Cardiac fibroblast (primary cell): ENCODE data around the gene VTA1.
"Not testable (repeated sequence)": the region's sequence is repeated elsewhere in the genome, so short reads cannot be mapped to it uniquely, and the experiment has no call there.

Experiments used
- DNase-seq, 2 donors: peaks; one replicate each; pipeline versions ENCODE4 v3.0.0 to v3.0.0-alpha.2; 2010; ENCODE audit warnings: low read depth in 2 of 2
- H3K4me3 ChIP-seq, 2 donors: replicated peaks in 1 of 2; 1 replicate in 1 of 2; 2 replicates in 1 of 2; pipeline ENCODE4 v1.5.1; 2011; ENCODE audit warnings: low read depth in 2 of 2, low read length in 2 of 2, mild to moderate bottlenecking in 2 of 2, moderate library complexity in 1 of 2
- TF ChIP-seq, protein P1 (sequence below): IDR thresholded peaks from one replicate; pipeline ENCODE4 v1.5.1; 2011; ENCODE audit warnings: low read depth, mild to moderate bottlenecking, low read length, inconsistent platforms

VTA1 gene

DNA sequence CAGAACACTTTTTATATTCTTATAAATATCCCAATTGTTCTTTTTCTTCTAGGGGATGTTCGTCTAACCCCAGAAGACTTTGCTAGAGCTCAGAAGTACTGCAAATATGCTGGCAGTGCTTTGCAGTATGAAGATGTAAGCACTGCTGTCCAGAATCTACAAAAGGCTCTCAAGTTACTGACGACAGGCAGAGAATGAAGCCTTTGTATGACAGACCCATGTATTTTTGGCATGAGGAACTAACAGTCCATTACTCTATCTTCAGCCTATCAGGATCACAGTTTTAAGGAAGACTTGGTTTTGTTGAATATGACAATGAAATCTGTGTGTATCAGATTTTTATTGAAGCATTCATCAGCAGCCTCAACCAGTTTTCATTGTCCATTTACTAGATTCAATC lies 71.4 kb downstream of the VTA1 start:
- DNase-seq = no peak
- no peak overlapping the region for H3K4me3 ChIP-seq
- TF ChIP-seq, protein P1, sequence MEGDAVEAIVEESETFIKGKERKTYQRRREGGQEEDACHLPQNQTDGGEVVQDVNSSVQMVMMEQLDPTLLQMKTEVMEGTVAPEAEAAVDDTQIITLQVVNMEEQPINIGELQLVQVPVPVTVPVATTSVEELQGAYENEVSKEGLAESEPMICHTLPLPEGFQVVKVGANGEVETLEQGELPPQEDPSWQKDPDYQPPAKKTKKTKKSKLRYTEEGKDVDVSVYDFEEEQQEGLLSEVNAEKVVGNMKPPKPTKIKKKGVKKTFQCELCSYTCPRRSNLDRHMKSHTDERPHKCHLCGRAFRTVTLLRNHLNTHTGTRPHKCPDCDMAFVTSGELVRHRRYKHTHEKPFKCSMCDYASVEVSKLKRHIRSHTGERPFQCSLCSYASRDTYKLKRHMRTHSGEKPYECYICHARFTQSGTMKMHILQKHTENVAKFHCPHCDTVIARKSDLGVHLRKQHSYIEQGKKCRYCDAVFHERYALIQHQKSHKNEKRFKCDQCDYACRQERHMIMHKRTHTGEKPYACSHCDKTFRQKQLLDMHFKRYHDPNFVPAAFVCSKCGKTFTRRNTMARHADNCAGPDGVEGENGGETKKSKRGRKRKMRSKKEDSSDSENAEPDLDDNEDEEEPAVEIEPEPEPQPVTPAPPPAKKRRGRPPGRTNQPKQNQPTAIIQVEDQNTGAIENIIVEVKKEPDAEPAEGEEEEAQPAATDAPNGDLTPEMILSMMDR = no peak

- no peak overlapping the region for H3K4me3 ChIP-seq
- no peak for DNase-seq
- TF ChIP-seq, protein P1 = no peak
Observed at GRCh38 chr6:142222022-142222421, 75.0 kb downstream of the VTA1 start.

GRCh38 chr6:142223938-142224337 lies 76.9 kb downstream of the VTA1 start:
- H3K4me3 ChIP-seq = no peak overlapping the region
- TF ChIP-seq, protein P1 = no peak
- DNase-seq = no peak

DNA sequence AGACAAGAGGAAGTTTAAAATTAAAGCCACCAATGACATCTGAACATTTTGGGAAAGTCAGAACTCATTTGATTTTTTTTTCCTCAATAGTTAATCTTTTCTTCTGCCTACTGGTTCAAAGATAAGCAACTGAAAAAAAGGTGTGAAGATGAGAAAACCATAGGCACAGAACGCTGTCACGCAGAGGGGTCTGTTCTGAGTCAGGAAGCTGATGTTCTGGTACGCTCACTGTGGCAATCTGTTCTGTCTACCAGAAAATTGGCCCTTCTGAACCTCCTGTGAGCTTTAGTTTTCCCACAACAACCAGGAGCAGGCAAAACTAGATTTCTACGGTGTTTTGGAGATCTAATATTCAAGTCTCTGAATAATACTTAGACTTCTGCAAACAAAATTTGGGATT lies 78.1 kb downstream of the VTA1 start:
- TF ChIP-seq, protein P1 = no peak
- no peak overlapping the region for H3K4me3 ChIP-seq
- no peak for DNase-seq

DNA sequence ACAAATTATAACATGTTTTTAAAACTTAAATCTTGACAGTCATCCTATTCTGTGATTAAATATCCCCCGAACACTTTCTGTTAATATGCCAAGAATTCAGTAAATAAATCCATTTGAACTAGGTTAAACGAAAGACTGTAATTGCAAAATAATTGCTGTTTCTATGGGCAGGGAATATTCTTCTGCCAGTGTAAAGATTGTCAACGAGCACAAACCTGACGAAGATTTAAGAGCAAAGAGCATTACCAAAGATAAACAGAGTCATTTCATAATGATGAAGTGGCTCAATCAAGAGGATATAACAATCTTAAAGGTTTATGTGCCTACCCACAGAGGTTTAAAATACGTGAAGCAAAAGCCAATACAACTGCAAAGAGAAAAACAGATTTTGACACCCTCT lies 78.5 kb downstream of the VTA1 start:
- DNase-seq = no peak
- TF ChIP-seq, protein P1 = no peak
- H3K4me3 ChIP-seq = no peak overlapping the region

GRCh38 chr6:142226731-142227130 lies 79.7 kb downstream of the VTA1 start:
- TF ChIP-seq, protein P1 = no peak
- H3K4me3 ChIP-seq = no peak overlapping the region
- DNase-seq = no peak

DNA sequence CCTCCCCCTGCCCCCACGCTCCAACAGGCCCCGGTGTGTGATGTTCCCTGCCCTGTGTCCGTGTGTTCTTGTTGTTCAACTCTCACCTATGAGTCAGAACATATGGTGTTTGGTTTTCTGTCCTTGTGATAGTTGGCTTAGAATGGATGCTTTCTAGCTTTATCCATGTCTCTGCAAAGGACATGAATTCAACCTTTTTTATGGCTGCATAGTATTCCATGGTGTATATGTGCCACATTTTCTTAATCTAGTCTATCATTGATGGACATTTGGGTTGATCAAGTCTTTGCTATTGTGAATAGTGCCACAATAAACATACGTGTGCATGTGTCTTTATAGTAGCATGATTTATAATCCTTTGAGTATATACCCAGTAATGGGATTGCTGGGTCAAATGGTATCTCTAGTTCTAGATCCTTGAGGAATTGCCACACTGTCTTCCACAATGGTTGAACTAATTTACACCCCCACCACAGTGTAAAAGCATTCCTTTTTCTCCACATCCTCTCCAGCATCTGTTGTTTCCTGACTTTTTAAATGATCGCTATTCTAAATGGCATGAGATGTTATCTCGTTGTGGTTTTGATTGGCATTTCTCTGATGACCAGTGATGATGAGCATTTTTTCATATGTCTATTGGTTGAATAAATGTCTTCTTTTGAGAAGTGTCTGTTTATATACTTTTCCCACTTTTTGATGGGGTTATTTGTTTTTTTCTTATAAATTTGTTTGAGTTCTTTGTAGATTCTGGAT lies 82.6 kb downstream of the VTA1 start:
- DNase-seq, H3K4me3 ChIP-seq: not testable (repeated sequence)
